Ascending aorta (tissue), 2 donors: ENCODE measurements around the gene SUCLG2. TPM values are rescaled to one million over a fixed set of nuclear protein-coding genes. Genes with fewer than 3 reads are reported as not detected.

Experiments
- DNase-seq, 2 donors: peaks; one replicate each; pipeline ENCODE4 v3.0.0-alpha.2; 2019; ENCODE audit warnings: low spot score in 2 of 2
- H3K27ac ChIP-seq, 2 donors: fragments of 200-600 bp; sonication (generic); one replicate each; pipeline ENCODE4 v1.5.1; 2016 to 2017; ENCODE audit warnings: mild to moderate bottlenecking in 1 of 2
- H3K27me3 ChIP-seq: fragments of 200-600 bp; sonication (generic); one replicate; pipeline ENCODE4 v1.5.1; 2017
- H3K36me3 ChIP-seq, 2 donors: fragments of 200-600 bp; sonication (generic); one replicate each; pipeline ENCODE4 v1.5.1; 2016
- H3K4me1 ChIP-seq, 2 donors: fragments of 200-600 bp; sonication (generic); one replicate each; pipeline ENCODE4 v1.5.1; 2016 to 2017; ENCODE audit warnings: mild to moderate bottlenecking in 1 of 2
- H3K4me3 ChIP-seq, 2 donors: fragments of 200-600 bp; sonication (generic); one replicate each; pipeline ENCODE4 v1.5.1; 2016 to 2017; ENCODE audit warnings: mild to moderate bottlenecking in 1 of 2
- H3K9me3 ChIP-seq, 2 donors: fragments of 200-600 bp; sonication (generic); one replicate each; pipeline ENCODE4 v1.5.1; 2016
- CTCF ChIP-seq, 3 experiments: fragments of 200-600 bp in 2 of 3; fragments of 450-650 bp in 1 of 3; sonication (generic) in 2 of 3; IDR thresholded peaks; one replicate each; pipeline ENCODE4 v1.5.1; 2016 to 2019; ENCODE audit warnings: antibody characterized with exemption in 3 of 3, mild to moderate bottlenecking in 1 of 3, moderate library complexity in 1 of 3
- intact Hi-C: fragments of 100-400 bp; cut with DNase I; formaldehyde crosslinking; loops from one replicate; pipeline ENCODE4 v1.15.1; 2023
- total RNA-seq: library from RNA; depleted of rRNA; stranded (reverse); fragments of >200 nt; gene quantifications from one replicate; pipeline ENCODE4 v1.1.0, GENCODE V29; 2016

Gene SUCLG2
- total RNA-seq, 1 donor from 2014 or later = 33.6 TPM

GRCh38 chr3:67644827-67645226 lies 9.6 kb downstream of the SUCLG2 start:
- TF ChIP-seq CTCF (IDR thresholded peaks at IDR 0.05) = no peak
- no peaks in the 10 kb centered on the region for H3K9me3 ChIP-seq
- DNase-seq = no peak

DNA sequence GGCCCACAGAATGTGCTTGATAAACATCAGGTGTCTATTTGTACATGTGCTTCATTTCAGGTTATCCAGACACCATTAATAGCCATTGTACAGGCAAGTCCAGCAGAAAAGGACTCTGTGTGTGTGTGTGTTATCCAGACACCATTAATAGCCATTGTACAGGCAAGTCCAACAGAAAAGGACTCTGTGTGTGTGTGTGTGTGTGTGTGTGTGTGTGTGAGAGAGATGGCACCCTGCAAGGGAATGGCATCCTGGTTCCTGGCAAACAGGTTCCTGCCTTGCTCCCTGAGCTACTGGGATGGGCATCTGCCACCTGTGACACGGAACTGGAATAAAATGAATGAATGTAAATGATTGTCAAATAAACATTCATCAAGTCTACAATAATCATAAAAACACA lies 11.7 kb downstream of the SUCLG2 start:
- Histone ChIP-seq H3K36me3 (peaks cover 0 to 2% of the 10 kb centered on the region in 2 donors), H3K4me1 (peaks cover 0 to 6% of the 10 kb centered on the region in 2 donors), H3K9me3 (no peaks in the 10 kb centered on the region), H3K27me3 (no peaks in the 10 kb centered on the region), H3K27ac (no peak overlapping the region), H3K4me3 (no peak overlapping the region)
- DNase-seq = no peak
- no peak for TF ChIP-seq CTCF (IDR thresholded peaks at IDR 0.05)
- intact Hi-C loops = no loop called here

More at GRCh38 chr3:67644827-67645226, 9.6 kb downstream of the SUCLG2 start:
- H3K27me3 ChIP-seq = no peaks in the 10 kb centered on the region
- peaks cover 0 to 2% of the 10 kb centered on the region in 2 donors for H3K36me3 ChIP-seq
- no peak overlapping the region for H3K4me3 ChIP-seq
- intact Hi-C loops = no loop called here
- H3K4me1 ChIP-seq = peaks cover 0 to 6% of the 10 kb centered on the region in 2 donors
- H3K27ac ChIP-seq = no peak overlapping the region

- H3K36me3 ChIP-seq = peaks cover 0 to 2% of the 10 kb centered on the region in 2 donors
- no peaks in the 10 kb centered on the region for H3K9me3 ChIP-seq
- H3K27me3 ChIP-seq = no peaks in the 10 kb centered on the region
- intact Hi-C loops = no loop called here
- H3K4me1 ChIP-seq = peaks cover 0 to 6% of the 10 kb centered on the region in 2 donors
- no peak overlapping the region for H3K27ac ChIP-seq
- no peak overlapping the region for H3K4me3 ChIP-seq
- TF ChIP-seq CTCF (IDR thresholded peaks at IDR 0.05) = no peak
- no peak for DNase-seq
These were observed 12.2 kb downstream of the SUCLG2 start for GRCh38 chr3:67642190-67642589.

GRCh38 chr3:67641451-67641850 lies 13.0 kb downstream of the SUCLG2 start:
- Histone ChIP-seq H3K4me1 (peaks cover 0 to 6% of the 10 kb centered on the region in 2 donors), H3K4me3 (no peak overlapping the region), H3K9me3 (no peaks in the 10 kb centered on the region), H3K27ac (no peak overlapping the region), H3K27me3 (no peaks in the 10 kb centered on the region), H3K36me3 (peaks cover 0 to 2% of the 10 kb centered on the region in 2 donors)
- no peak for TF ChIP-seq CTCF (IDR thresholded peaks at IDR 0.05)
- intact Hi-C loops = no loop called here
- DNase-seq = no peak

DNA sequence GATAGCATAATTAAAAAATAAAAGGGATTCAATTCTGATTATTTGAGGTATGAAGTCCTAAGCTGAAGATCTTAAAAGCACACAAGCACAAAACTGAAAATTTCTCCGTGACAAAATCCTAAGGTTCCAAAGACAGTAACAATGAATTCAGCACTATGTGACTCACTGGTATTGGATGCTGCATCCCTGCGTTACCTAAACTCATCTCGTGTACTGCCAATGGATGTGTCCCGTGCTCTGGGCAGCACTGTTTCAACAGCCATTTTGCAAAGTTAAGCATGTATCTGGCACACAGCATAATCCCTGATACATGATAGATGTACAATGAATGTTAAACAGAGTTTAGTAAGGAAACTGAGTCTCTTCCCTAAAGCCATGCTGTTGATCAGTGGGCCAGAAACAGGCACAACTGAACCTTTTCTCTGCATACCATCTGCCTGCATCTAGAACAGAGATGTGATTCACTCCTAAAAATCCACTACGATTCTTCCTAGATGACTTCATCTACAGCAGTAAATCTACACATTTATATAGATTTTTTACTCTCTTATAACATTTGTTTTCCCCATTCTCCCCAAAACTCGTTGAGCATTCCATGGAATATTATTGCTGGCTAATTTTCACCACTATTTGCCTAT lies 14.3 kb downstream of the SUCLG2 start:
- no peak for DNase-seq
- Histone ChIP-seq H3K27ac (no peak overlapping the region), H3K27me3 (no peaks in the 10 kb centered on the region), H3K4me1 (peaks cover 0 to 11% of the 10 kb centered on the region in 2 donors), H3K36me3 (peaks cover 0 to 2% of the 10 kb centered on the region in 2 donors), H3K4me3 (no peak overlapping the region), H3K9me3 (no peaks in the 10 kb centered on the region)
- TF ChIP-seq CTCF (IDR thresholded peaks at IDR 0.05) = no peak
- intact Hi-C loops = no loop called here
